Urinary bladder (tissue), 4 donors: ENCODE measurements around the gene CLSTN2. TPM values are rescaled to one million over a fixed set of nuclear protein-coding genes. Genes with fewer than 3 reads are reported as not detected.

ENCODE experiments used
- DNase-seq: peaks from one replicate; pipeline ENCODE4 v3.0.0-alpha.2; 2015; ENCODE audit errors: extremely low spot score
- H3K27ac ChIP-seq: one replicate; pipeline ENCODE4 v1.5.1; 2013; ENCODE audit warnings: low read depth, mild to moderate bottlenecking, moderate library complexity
- H3K36me3 ChIP-seq: one replicate; pipeline ENCODE4 v1.6.1; 2013; ENCODE audit warnings: mild to moderate bottlenecking, moderate library complexity; ENCODE audit not compliant: insufficient read depth
- H3K4me1 ChIP-seq: one replicate; pipeline ENCODE4 v1.6.1; 2013; ENCODE audit warnings: mild to moderate bottlenecking, moderate library complexity; ENCODE audit not compliant: insufficient read depth
- H3K4me3 ChIP-seq: one replicate; pipeline ENCODE4 v1.5.1; 2013; ENCODE audit warnings: low read depth, low read length
- WGBS: extraction: QIAGEN DNeasy Blood & Tissue Kit; methylation state at CpG from one replicate; pipeline ENCODE4 v1.1.7; 2013; 5-methylcytosine and 5-hydroxymethylcytosine counted together
- polyA plus RNA-seq: library from polyadenylated mRNA; stranded (reverse); fragments of 200-250 nt; gene quantifications from one replicate; pipeline ENCODE4 v1.2.3, GENCODE V29; 2013
- total RNA-seq: library from RNA; depleted of rRNA; stranded (reverse); fragments of >200 nt; gene quantifications from one replicate; pipeline ENCODE4 v1.2.3, GENCODE V29; 2014
- donor health status: healthy with polysubstance abuse.
- donor health status: healthy.

The CLSTN2 gene
- total and polyA plus RNA-seq, 2 donors = 1.1 to 4.9 TPM

DNA sequence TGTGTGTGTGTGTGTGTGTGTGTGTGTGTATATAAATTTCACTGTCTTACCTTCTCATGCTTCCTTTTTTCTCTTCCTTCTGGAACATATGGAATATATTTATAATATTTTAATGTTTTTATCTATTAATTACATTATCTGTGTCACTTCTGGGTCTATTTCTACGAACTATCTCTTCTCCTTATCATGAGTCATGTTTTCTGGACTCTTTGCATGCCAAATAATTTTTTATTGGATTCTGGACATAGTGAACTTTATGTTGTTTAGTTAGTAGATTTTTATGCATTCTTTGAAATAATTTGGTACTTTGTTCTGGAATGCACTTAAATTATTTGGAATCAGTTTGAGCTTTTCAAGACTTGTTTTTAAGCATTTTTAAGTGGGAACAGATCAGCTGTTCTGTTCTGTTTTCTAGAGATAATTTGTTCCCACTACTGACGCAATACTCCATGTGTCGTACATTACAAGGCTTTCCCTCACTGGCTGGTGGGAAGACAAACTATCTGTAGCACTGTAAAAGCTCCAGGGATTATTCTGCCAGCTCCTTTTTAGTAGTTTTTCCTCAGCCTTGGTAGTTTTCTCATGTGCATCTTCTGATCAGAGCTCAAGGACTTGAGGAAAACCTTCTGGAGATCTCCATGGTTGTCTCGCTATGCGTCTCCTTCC is 302.0 kb downstream of the CLSTN2 start:
- no peaks in the 10 kb centered on the region for H3K4me1 ChIP-seq
- DNase-seq = no peak
- no peak overlapping the region for H3K27ac ChIP-seq
- no peaks in the 10 kb centered on the region for H3K36me3 ChIP-seq
- 64% methylated on average over 5 of the region's 5 CpGs for WGBS
- H3K4me3 ChIP-seq = no peak overlapping the region

DNA sequence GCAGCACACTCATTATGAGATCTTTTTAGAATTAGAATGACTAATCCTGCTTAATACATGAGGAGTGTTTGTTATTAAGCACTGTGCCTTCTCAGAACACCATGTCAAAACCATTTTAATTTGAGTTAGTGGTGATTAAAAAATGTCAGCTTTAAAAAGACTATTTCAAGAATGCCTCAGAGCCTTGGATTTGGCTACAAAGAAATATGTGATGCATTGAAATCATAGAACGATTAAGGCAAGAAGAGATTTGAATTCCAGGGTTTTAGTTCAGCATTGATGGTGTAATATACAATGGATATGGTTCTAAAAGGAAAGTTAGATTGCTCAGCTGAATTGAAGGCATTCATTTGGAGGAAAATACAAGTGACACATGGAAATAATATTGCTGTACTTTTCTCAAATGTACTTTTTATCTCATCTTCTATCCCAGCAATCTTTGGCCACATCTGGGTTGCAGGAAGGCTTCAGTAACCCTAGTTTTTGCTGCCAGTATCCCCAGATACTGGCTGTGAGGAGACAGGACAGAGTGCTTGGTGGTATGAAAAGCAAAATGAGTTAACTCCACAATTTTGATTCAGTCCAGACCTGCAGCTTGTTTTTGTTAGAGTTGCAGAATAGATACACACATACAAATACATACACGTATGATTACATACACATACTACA is 303.8 kb downstream of the CLSTN2 start:
- no peak overlapping the region for H3K27ac ChIP-seq
- H3K4me1 ChIP-seq = no peaks in the 10 kb centered on the region
- H3K36me3 ChIP-seq = no peaks in the 10 kb centered on the region
- WGBS = 48% methylated on average over 2 of the region's 2 CpGs
- H3K4me3 ChIP-seq = no peak overlapping the region
- DNase-seq = no peak

DNA sequence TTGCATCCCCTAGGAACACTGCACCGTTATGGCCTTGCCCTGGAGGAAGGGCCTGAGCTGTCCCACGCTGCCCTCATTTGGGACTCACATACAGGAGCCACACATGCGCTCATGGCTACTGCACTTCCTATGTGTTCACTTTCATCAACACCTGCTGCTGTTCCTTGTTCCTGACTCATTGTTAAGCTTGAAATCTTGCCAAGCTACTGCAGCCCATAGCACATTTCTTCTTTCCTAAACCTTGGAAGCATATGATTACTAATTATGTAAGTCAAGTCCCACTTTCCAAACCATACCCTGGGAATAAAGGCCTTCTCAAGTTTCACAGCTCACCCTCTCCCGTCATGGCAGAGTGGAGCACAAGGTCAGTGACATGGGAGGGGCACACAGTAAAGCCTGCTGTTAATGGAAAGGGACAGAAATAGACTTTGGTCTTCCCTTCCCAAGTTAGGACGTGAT is 307.9 kb downstream of the CLSTN2 start:
- 76% methylated on average over 5 of the region's 5 CpGs for WGBS
- Histone ChIP-seq H3K27ac (no peak overlapping the region), H3K4me1 (no peaks in the 10 kb centered on the region), H3K36me3 (no peaks in the 10 kb centered on the region), H3K4me3 (no peak overlapping the region)
- no peak for DNase-seq

DNA sequence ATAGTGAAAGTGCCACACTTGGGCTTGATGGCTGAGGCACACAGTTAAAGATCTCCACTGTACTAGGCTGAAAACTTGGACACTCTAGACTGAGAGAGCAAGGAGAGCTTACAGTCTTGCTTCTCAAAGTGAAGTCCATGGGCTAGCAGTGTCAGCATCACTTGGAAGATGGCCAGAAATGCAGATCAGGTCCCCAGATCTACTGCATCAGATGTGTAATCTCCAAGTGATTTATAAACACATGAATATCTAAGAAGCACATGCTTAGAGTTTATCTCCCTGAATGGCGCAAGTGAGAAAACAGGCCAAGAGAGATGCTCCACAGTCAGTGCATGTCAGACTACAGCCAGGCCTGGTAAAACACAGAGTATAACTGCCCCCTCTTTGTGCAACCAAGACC is 308.6 kb downstream of the CLSTN2 start:
- Histone ChIP-seq H3K27ac (no peak overlapping the region), H3K36me3 (no peaks in the 10 kb centered on the region), H3K4me3 (no peak overlapping the region), H3K4me1 (no peaks in the 10 kb centered on the region)
- DNase-seq = no peak
- WGBS = 96% methylated on average over 1 of the region's 1 CpG

DNA sequence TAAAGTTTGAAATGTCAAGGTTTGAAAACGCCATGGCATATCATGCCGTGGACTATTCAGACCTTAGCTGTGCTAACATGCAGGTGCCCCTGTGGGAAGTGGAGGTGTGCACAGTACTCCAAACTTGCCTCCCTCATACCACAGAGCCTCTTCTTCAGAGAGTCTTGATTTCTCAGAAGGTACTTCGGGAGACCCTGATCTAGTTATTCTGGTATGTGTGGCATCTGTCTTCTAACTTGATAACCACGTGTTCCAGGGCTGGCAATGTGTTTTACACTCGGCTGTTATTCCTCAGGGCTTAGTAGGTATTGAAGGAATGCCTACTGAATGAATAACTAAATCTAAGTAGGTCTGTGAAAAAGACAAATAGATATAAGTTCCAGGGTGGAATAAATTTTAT is 309.9 kb downstream of the CLSTN2 start:
- WGBS = 66% methylated on average over 5 of the region's 5 CpGs
- Histone ChIP-seq H3K4me3 (no peak overlapping the region), H3K27ac (no peak overlapping the region), H3K4me1 (no peaks in the 10 kb centered on the region), H3K36me3 (no peaks in the 10 kb centered on the region)
- no peak for DNase-seq

DNA sequence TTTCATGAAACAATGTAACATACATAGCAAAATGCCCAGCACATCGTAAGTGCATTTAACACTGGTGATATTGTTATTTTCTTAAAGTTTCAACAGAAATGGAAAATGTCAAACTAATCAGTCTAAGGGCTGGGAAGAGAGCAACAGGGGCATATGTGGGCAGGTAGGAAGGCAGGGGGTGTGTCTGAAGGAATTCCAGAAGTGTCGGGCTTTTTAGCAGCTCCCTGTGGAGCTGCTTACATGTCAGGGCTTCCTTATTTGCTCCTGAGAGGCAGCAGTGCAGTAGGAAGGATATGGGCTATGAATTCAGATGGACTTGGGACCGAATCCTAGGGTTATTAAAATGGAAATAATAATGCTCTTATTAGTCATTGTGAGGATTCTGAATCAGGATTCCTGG is 311.6 kb downstream of the CLSTN2 start:
- no peak overlapping the region for H3K27ac ChIP-seq
- no peak for DNase-seq
- no peaks in the 10 kb centered on the region for H3K36me3 ChIP-seq
- WGBS = 58% methylated on average over 3 of the region's 3 CpGs
- no peak overlapping the region for H3K4me3 ChIP-seq
- H3K4me1 ChIP-seq = no peaks in the 10 kb centered on the region

DNA sequence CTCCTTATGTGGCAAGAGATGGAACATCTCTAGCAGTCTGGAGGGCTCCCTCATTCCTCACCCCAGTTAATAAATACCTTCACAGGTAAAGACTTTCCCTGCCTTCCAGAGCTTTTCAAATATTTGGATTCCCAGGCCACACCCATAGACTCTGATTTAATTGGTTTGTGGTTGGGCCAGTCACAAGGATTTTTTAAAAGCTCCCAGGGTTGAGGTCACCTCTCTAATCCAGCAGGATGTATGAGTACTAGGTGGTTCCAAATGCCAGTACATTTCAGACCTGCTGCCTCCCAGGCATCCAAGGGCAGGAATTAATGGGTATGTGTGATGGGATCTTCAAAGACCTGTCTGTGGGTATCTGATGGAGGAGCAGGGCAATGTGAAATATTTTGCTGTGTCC is 312.8 kb downstream of the CLSTN2 start:
- no peak for DNase-seq
- H3K4me1 ChIP-seq = no peaks in the 10 kb centered on the region
- H3K4me3 ChIP-seq = no peak overlapping the region
- H3K27ac ChIP-seq = no peak overlapping the region
- H3K36me3 ChIP-seq = no peaks in the 10 kb centered on the region

DNA sequence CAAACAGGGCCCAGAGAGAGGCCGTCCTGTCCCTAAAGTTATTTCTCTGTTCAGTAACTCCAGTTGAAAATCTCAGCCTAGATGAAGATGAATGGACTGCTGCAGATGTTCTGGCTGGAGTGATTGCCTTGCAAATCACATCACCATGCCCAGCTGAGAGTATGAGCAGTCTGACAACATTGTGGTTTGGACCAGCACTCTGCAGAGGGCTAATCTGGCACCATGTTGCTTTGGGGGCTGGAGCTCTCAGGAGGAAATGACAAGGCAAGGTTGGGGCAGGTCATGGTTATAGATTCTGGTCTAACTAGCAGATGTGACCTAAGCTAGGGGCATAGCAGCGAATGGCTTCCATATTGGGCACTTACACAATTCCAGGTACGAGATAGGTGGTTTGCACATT is 314.2 kb downstream of the CLSTN2 start:
- H3K36me3 ChIP-seq = no peaks in the 10 kb centered on the region
- WGBS = 96% methylated on average over 3 of the region's 3 CpGs
- no peak for DNase-seq

DNA sequence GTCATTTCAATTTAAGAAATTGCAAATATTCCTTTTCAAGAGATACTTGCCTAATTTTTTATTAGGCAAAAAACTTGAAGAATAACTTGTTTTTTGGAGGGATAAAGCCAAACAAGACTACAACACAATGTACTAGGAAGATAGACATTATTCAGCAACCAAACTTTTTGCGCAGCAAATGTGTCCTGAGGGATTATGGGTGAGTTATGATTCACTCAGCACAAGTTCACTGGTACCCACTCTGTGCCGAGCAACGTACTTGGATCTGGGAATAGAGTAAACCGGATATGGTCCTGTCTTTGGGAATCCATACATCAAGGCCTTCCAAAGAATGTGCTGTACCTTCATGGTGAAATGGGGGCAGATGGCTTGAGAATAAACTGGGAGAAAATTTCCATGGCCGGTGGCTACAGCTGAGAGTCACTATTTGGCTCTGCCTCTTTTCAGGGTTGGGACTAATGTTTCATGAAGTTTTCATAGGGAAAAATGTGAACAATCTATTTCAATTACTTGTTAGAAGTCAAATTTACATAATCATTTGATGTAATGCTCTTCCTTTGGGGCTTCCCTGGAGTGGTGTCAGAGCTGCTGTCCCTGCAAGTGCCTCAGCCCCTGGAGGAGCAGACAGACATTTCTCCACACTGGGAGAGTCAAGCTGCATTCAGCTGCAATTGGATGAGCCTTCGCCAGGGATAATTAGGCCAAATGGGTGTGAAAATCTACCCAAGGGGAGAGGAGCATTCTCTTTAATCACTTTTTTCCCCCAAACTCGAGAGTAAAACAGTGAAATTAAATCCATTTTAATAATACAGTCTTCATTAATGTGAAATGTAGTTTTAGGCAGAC is 315.2 kb downstream of the CLSTN2 start:
- no peaks in the 10 kb centered on the region for H3K36me3 ChIP-seq
- no peak for DNase-seq
- H3K27ac ChIP-seq = no peak overlapping the region
- H3K4me3 ChIP-seq = no peak overlapping the region
- 85% methylated on average over 7 of the region's 7 CpGs for WGBS
- H3K4me1 ChIP-seq = no peaks in the 10 kb centered on the region

More for the DNA sequence above, 314.2 kb downstream of the CLSTN2 start:
- Histone ChIP-seq H3K27ac (no peak overlapping the region), H3K4me1 (no peaks in the 10 kb centered on the region), H3K4me3 (no peak overlapping the region)

DNA sequence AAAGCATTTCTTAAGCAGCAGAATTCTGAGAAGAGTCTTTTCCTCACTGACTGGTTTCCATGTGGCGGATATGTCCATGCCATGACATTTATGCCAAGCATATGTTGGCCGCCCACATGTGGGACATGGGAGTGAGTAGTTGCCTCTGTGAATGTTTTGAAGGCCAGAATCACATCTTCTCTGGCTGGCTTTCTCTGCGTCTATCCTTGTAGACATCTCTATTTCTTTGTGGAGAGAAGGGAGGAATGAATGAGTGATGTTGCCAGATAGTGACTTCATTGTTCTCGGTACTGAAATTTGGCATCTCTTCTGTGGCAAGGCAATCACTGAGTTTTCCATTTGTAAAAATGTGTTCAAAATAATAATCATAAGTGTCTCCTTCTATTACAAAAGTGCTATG is 316.0 kb downstream of the CLSTN2 start:
- Histone ChIP-seq H3K36me3 (no peaks in the 10 kb centered on the region), H3K4me1 (no peaks in the 10 kb centered on the region), H3K4me3 (no peak overlapping the region), H3K27ac (no peak overlapping the region)
- WGBS = 88% methylated on average over 4 of the region's 4 CpGs
- no peak for DNase-seq

DNA sequence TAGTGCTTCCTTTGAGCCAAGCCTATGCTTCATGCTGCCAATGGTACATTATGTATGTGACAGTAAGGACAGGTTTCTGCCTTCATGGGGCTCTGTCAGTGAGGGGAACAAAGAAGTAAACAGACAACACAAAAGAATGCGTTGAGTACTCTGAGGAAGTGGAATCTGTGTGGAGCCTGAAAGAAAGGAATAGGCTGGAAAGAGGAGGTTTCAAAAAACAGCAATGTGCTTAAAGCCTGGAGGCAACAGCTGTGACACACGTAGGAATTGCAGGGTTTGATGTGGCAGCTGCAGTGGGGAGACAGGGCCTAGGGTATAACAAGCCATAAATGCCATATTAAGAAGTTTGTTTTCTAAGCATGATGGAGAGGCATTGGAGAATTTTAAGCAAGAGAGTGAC is 316.7 kb downstream of the CLSTN2 start:
- DNase-seq = no peak
- 35% methylated on average over 2 of the region's 2 CpGs for WGBS

DNA sequence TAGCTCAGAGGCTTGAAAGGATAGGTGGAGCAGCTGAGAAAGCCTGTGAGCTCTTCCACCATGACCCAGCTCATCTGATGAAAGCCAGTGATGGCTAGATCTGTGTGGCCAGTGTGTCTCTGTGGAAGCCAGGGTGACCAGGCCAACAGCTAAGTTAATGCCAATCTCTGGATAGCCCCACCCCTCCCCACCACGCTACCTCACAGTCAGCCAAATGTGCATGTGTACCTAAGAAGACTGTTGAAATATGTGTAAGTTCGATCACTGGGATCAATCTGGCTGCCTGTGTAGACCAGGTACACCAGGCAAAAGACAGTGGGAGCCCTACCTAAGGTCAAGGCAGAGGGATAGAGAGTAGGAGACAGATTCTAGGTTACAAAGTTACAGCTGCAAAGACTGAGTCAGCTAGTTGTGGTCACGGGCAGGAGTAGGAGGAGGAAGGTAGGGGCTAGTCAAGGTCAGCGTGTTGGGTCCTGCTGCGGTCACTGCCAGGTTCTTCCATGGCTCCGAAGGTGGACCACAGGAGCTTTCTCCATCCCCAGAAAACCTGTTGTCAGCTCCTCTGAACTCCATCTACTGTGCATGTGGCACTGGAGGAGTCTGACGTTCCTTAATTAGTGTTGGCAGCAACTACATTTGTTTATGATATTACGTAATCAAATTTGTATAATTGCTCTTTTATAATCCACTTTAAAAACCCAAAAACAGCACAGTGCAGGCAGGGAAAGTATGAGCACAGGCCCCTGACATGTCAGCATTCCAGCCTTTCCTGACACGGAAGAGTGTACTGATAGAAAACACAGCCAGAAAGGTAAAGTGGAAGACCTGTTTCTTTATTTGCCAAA is 318.0 kb downstream of the CLSTN2 start:
- WGBS = 88% methylated on average over 9 of the region's 9 CpGs
- no peaks in the 10 kb centered on the region for H3K4me1 ChIP-seq
- no peak for DNase-seq
- no peaks in the 10 kb centered on the region for H3K36me3 ChIP-seq
- no peak overlapping the region for H3K27ac ChIP-seq
- no peak overlapping the region for H3K4me3 ChIP-seq

More for the DNA sequence above, 316.7 kb downstream of the CLSTN2 start:
- H3K4me3 ChIP-seq = no peak overlapping the region
- no peaks in the 10 kb centered on the region for H3K36me3 ChIP-seq
- no peak overlapping the region for H3K27ac ChIP-seq
- H3K4me1 ChIP-seq = no peaks in the 10 kb centered on the region

DNA sequence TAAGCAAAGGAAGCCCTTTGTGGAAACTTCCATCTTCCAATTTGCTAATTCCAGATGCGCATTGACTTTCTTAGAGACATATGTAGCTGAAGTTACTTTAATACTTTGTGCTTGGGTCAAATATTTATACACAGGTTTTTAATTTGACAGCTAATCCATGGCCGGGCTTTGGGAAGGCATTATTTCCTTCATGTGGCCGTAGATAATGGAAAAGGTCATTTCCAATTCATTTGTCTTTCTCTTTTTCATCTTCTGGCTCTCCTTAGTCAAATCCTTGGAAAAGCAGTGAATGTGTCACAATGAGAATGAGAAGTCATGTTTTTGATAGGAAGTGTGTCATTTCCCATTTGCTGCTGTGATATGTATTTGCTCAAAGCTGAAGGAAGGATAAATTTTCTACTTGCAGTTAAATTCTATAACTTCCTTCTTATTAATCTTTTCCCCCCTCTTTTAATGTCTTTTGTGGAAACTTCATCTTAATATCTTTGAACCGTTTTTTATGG is 323.3 kb downstream of the CLSTN2 start:
- no peak for DNase-seq
- Histone ChIP-seq H3K4me3 (no peak overlapping the region), H3K4me1 (no peaks in the 10 kb centered on the region), H3K27ac (no peak overlapping the region), H3K36me3 (no peaks in the 10 kb centered on the region)
- 45% methylated on average over 4 of the region's 4 CpGs for WGBS
